Measurements from ENCODE around the gene HFM1. TPM values are rescaled to one million over a fixed set of nuclear protein-coding genes. Genes with fewer than 3 reads are reported as not detected.

The HFM1 gene
- total RNA-seq, 1 experiment from 2014 or later = 2.4 TPM

DNA sequence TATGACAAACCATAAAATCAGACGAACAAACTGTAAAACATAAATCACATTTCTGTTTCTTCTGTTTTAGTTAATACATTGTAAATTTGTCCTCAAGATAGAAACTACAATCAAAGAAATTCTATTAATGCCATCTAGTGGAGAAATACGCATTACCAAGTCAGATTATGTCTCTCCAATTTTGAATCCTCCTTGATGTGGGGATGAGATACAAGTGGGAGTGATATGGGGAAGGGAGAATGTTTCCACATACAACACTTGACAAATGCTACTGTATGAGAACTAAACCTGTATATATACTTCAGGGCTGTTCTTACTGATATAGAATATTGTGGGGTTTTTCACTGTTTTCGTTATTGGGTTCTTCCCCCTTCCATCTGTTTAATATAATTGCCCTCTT is 2.6 kb downstream of the HFM1 start:
- Histone ChIP-seq H3K27me3 (ENCODE audit: insufficient read depth, low read length) (no peaks in the 10 kb centered on the region), H4K20me1 (ENCODE audit: control insufficient read depth, insufficient read depth, insufficient read length) (no peaks in the 10 kb centered on the region), H3K79me1 (ENCODE audit: insufficient read depth, low read depth, low read length, poor library complexity, severe bottlenecking) (no peaks in the 10 kb centered on the region), H2BK120ac (ENCODE audit: low read depth, low read length, poor library complexity, severe bottlenecking) (no peak overlapping the region), H4K91ac (ENCODE audit: insufficient read length, low read depth, low read length) (no peak overlapping the region), H3T11ph (ENCODE audit: low read length) (no peak overlapping the region), H2BK5ac (ENCODE audit: insufficient read length, low read length) (no peak overlapping the region), H3K56ac (ENCODE audit: insufficient read length, low read depth, low read length) (no peak overlapping the region), H2BK15ac (ENCODE audit: low read depth, low read length) (no peak overlapping the region), H3K9ac (ENCODE audit: extremely low read depth, insufficient read length, low read length) (no peak overlapping the region), H3K23me2 (ENCODE audit: insufficient read length, low read depth, low read length, poor library complexity, severe bottlenecking) (no peaks in the 10 kb centered on the region), H4K5ac (ENCODE audit: insufficient read length, low read depth, low read length) (no peak overlapping the region), H3K14ac (ENCODE audit: insufficient read depth, low read length) (no peak overlapping the region), H3K9me3 (ENCODE audit: control insufficient read depth, low read depth, low read length) (no peaks in the 10 kb centered on the region), H3K4me2 (ENCODE audit: insufficient read depth, insufficient read length, low read length) (no peak overlapping the region), H2AK5ac (ENCODE audit: insufficient read length, low read length) (no peak overlapping the region), H2BK12ac (ENCODE audit: insufficient read length, low read depth, low read length) (no peak overlapping the region), H2AFZ (ENCODE audit: low read length) (no peak overlapping the region), H3K4me1 (ENCODE audit: insufficient read depth, low read length) (no peaks in the 10 kb centered on the region; the same call in 1 of the 2 replicates), H3K4ac (ENCODE audit: low read depth, low read length) (no peak overlapping the region), H3K18ac (ENCODE audit: insufficient read length, low read depth, low read length) (no peak overlapping the region), H4K8ac (replicated peaks; ENCODE audit: insufficient read length, low read depth, low read length) (no peak overlapping the region), H2BK20ac (ENCODE audit: low read depth, low read length, poor library complexity, severe bottlenecking) (no peak overlapping the region), H3K27ac (ENCODE audit: insufficient read length, low read depth, low read length) (no peak overlapping the region), H3K79me2 (ENCODE audit: insufficient read depth, low read length) (no peaks in the 10 kb centered on the region), H3K23ac (ENCODE audit: insufficient read length, low read depth, low read length) (no peak overlapping the region)
- no peaks in the 10 kb centered on the region for H3K9me3 Mint-ChIP-seq
- peaks cover 5 to 13% of the 10 kb centered on the region in 2 experiments for H3K4me1 Mint-ChIP-seq
- WGBS (ENCODE audit: extremely low coverage, insufficient read length, low lambda C conversion rate) = no CpG with 5 or more reads among the region's 3 CpGs
- no peak overlapping the region for H3K27ac Mint-ChIP-seq
- DNase-seq = no peak
- no peaks in the 10 kb centered on the region for H3K27me3 Mint-ChIP-seq (ENCODE audit: low read depth)
- no peaks in the 10 kb centered on the region for H3K36me3 Mint-ChIP-seq (ENCODE audit: insufficient read depth in 1 of 3, low read depth in 3 of 3)
- TF ChIP-seq, protein P1, sequence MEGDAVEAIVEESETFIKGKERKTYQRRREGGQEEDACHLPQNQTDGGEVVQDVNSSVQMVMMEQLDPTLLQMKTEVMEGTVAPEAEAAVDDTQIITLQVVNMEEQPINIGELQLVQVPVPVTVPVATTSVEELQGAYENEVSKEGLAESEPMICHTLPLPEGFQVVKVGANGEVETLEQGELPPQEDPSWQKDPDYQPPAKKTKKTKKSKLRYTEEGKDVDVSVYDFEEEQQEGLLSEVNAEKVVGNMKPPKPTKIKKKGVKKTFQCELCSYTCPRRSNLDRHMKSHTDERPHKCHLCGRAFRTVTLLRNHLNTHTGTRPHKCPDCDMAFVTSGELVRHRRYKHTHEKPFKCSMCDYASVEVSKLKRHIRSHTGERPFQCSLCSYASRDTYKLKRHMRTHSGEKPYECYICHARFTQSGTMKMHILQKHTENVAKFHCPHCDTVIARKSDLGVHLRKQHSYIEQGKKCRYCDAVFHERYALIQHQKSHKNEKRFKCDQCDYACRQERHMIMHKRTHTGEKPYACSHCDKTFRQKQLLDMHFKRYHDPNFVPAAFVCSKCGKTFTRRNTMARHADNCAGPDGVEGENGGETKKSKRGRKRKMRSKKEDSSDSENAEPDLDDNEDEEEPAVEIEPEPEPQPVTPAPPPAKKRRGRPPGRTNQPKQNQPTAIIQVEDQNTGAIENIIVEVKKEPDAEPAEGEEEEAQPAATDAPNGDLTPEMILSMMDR (conservative IDR thresholded peaks at IDR 0.05) = peak; percentile 46
- H3K4me3 Mint-ChIP-seq = no peak overlapping the region

All from H9 (cell line).